ENCODE measurements around the gene CACNA1C.

DNA sequence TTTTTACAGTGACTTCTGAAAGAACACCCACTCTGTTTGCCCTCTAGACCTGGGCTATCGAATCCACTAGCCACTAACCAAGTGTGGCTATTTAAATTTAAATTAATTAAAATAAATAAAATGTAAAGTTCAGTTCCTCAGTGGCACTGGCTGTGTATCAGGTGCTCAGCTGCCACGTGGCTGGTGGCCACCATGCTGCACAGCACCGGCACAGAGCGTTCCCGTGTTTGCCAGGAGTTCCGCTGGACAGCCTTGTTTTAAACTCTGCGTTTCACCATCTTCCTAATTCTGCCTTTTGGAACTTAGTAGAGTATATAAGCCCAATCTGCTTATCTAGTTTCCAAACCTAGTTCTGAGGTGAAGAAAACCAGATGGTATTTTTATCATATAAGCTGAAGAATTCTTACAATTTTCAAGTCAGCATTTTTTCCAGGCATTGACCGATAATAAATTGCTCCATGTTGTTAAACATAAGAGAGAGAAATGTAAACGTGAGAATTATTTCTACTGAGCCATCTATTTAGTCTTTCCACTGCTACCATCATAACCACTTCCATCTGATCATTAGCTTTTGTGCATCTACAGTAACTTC is 339.0 kb downstream of the CACNA1C start:
- TF ChIP-seq, protein P1, sequence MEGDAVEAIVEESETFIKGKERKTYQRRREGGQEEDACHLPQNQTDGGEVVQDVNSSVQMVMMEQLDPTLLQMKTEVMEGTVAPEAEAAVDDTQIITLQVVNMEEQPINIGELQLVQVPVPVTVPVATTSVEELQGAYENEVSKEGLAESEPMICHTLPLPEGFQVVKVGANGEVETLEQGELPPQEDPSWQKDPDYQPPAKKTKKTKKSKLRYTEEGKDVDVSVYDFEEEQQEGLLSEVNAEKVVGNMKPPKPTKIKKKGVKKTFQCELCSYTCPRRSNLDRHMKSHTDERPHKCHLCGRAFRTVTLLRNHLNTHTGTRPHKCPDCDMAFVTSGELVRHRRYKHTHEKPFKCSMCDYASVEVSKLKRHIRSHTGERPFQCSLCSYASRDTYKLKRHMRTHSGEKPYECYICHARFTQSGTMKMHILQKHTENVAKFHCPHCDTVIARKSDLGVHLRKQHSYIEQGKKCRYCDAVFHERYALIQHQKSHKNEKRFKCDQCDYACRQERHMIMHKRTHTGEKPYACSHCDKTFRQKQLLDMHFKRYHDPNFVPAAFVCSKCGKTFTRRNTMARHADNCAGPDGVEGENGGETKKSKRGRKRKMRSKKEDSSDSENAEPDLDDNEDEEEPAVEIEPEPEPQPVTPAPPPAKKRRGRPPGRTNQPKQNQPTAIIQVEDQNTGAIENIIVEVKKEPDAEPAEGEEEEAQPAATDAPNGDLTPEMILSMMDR (IDR thresholded peaks at IDR 0.05) = no peak
- TF ChIP-seq POLR2A (IDR thresholded peaks at IDR 0.05) = no peak

Data from suprapubic skin (tissue), 3 donors.